HG02763 (cell line): Measurements from ENCODE around the gene SERP1.

ENCODE experiments used
- ATAC-seq: cut with Tn5 transposase; IDR thresholded peaks from one replicate; pipeline ENCODE4 v1.9.1; 2021; ENCODE audit warnings: mild to moderate bottlenecking, moderate library complexity; ENCODE audit not compliant: unreplicated experiment

Gene SERP1

GRCh38 chr3:150494411-150494977 lies 51.8 kb downstream of the SERP1 start:
- ATAC-seq, result no peak
